Measurements from ENCODE around the gene NMNAT3.

- no peak for TF ChIP-seq CTCF (IDR thresholded peaks at IDR 0.05 in 4 of 5, conservative IDR thresholded peaks at IDR 0.05 in 1 of 5)
- no peak for TF ChIP-seq POLR2A (IDR thresholded peaks at IDR 0.05)
Measured at GRCh38 chr3:139676108-139676507, 1.7 kb downstream of the NMNAT3 start.
